GM21367 (cell line): ENCODE results near the gene NBPF1.
"Not testable (repeated sequence)": the region's sequence is repeated elsewhere in the genome, so short reads cannot be mapped to it uniquely, and the experiment has no call there.

Experiments
- ATAC-seq: cut with Tn5 transposase; IDR thresholded peaks from one replicate; pipeline ENCODE4 v1.9.1; 2021; ENCODE audit not compliant: unreplicated experiment

The NBPF1 gene

DNA sequence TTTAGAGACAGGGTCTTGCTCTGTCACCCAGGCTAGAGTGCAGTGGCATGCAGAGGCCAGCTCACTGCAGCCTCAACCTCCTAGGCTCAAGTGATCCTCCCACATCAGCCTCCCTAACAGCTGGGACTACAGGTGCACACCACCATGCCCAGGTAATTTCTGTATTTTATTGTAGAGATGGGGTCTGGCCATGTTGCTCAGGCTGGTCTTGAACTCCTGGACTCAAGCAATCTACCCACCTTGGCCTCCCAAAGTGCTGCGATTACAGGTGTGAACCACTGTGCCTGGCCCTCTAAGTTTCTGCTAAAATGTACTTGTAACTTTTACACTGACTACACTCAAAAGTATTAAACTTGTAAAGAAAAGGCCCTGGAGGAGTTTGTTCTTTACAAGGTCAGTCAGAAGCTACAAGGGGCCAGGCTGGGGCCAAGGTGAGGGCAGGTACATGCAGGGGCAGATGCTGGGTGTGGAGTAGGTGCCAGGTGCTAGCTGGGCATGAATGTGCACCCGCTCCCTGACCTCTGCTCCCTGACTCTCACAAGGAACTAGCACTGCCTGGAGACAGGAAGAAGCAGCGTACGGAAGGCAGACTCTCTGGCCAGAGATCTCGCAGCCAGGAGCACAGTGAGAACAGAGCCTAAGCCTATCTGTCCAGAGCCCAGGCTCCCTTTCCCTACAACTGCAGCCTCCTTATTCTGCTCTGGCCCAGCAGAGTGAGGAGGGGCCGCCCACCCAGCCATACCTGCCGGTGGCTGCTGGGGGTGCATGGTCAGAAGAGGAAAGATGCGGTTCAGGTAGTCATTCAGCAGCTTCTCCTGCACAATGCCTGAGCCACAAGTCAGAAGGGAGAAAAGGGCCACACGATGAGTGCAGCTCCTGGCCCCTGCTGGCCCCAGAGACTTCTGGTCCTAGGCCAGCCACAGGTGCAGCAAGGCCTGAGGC, 28.9 kb upstream of the NBPF1 start:
- not testable (repeated sequence) for ATAC-seq

DNA sequence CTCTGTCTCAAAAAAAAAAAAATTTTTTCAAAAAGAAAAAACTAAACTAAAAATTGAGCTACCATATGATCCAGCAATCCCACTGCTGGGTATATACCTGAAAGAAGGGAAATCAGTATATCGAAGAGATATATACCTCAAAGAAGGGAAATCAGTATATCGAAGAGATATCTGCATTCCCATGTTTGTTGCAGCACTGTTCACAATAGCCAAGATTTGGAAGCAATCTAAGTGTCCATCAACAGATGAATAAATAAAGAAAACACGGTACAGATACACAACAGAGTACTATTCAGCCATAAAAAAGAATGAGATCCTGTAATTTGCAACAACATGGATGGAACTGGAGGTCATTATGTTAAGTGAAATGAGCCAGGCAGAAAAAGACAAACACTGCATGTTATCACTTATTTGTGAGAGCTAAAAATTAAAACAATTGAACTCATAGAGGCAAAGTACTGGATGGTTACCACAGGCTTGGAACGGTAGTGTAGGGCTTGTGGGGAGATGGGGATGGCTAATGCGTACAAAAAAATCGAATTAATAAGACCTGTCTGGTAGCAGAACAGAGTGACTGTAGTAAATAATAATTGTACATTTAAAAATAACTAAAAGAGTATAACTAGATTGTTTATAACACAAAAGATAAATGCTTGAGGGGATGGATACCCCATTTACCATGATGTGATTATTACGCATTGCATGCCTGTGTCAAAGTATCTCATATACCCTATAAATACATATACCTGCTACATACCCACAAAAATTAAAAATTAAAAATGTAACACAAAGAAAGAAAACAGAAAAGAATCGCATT, 28.0 kb upstream of the NBPF1 start:
- not testable (repeated sequence) for ATAC-seq

DNA sequence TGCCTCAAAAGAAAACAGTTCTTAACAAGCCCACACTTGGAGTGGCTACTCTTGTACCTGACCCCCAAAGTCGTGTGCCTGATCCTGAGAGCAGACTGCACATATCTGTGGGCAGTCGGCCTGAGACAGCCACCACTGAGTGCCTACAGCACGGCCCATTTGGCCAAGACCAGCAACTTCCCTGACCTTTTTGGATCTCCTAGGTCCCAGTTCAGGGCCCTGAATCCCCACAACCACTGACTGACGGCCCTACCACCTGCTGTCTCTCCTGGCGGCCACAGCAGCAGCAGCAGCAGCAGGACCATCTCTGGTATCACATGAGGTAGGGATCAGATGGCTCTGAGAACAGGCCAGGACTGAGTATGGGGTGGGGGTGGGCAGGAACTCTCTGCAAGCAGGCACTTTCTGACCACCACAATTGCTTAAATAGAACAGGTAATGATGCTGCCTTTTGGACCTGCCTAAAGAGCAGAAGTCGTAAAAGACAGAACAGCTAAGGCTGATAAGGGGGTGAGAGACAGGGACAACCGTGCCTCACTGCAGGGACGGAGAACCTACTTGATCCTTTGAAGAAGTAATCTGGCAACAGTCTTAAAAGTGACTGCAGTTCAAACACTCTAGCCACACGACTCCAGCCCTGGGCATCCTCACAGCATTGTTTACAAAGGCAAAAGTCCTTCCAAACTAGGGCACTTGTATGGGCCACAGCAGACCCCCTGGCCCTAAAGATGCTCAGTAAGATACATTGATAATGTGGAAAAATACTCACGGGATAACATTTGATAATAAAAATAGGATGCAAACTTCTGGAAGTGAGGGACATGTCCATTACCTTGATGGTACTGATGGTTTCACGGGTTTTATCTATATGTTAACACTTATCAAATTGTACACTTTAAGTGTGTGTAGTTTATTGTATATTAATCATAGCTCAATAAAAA, 26.0 kb upstream of the NBPF1 start:
- not testable (repeated sequence) for ATAC-seq

DNA sequence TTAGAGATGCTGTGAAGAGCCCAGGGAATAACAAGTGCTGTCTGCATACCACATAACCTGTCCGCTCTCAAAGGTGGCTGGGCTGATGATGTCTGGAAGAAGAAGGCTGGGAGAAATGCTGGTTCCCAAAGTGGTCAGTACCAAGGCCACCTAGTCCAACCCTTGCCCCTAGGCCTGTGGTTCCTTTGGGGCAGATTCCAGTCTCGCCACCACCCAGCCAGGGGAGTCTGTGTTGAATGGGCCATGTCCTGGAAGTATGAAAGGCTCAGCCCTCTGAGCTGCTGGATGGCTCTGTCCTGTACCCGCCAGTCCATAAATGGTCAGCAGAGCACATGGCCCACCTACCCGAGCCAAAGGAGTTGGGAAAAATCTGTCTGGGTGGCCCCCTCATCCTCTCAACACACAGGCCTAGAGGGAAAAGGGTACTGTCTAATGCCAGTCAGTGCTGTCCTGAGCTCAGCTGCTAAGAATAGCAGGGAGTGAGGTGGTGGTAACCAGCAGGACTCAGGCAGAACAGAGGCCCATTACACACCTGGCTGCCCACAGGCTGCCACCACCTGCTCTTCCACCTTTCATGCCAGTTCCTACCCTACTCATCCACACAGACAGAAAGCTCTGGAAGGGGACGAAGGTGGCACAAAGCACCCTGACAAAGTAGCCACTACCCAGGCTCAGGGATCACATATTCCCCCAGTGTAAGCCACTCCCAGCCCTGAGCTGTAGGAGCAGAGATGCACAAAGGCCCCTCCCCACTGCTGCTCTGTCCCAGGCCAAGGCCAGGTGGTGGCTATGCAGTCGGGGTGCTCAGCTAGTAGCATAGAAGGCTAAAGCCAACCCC, 24.8 kb upstream of the NBPF1 start:
- not testable (repeated sequence) for ATAC-seq

DNA sequence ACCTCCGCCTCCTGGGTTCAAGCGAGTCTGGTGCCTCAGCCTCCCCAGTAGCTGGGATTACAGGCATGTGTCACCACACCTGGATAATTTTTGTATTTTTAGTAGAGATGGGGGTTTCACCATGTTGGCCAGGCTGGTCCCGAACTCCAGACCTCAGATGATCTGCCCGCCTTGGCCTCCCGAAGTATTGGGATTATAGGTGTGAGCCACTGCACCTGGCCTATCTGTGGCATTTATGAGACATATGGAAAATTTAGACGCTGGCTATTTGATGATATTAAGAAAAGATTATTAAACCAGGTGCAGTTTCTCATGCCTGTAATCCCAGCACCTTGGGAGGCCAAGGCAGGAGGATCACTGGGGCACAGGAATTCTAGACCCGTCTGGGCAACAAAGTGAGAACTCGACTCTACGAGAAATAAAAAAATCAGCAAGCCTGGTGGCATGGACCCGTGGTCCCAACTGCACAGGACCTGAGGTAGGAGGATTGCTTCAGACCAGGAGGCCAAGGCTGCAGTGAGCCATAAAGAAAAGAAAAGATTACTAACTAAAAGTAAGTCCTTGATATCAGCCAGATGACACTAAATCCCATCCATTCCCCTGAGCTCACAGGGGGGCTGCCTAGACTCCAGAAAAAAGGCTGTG, 23.3 kb upstream of the NBPF1 start:
- ATAC-seq = not testable (repeated sequence)

DNA sequence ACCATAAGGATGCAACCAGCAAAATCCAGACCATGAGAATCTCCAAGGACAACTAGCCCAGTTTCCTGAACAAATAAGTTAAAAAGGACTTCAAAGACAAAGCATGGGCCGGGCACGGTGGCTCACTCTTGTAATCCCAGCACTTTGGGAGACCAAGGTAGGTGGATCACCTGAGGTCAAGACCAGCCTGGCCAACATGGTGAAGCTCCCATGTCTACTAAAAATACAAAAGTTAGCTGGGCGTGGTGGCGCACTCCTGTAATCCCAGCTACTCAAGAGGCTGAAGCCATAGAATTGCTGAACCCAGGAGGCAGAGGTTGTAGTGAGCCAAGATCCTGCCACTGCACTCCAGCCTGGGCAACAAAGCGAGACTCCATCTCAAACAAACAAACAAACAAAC, 22.6 kb upstream of the NBPF1 start:
- not testable (repeated sequence) for ATAC-seq

DNA sequence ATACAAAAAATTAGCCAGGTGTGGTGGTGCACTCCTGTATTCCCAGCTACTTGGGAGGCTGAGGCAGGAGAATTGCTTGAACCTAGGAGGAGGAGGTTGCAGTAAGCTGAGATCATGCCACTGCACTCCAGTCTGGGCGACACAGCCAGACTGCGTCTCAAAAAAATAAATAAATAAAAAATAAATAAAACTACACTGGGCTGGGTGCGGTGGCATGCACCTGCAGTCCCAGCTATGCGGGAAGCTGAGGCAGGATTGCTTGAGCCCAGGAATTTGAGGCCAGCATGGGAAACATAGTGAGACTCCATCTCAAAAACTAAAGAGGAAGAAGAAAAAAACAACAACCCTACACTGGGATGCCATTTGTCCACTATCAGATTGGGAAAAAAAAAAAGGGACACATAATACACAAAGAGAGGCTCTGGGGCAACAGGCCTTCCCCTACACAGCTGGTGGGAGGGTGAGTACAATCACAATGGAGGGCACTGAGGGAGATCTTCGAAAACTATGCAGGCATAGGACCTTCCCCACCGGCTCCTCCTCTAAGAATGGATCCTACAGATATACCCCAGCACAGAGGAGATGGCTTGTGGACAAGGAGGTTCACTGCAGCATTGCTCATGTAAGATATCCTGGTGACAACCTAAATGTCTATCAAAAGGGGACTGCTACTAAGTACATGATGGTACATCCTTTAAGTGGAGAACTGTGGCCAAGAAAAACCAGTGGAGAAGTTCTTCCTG, 20.3 kb upstream of the NBPF1 start:
- ATAC-seq = not testable (repeated sequence)

DNA sequence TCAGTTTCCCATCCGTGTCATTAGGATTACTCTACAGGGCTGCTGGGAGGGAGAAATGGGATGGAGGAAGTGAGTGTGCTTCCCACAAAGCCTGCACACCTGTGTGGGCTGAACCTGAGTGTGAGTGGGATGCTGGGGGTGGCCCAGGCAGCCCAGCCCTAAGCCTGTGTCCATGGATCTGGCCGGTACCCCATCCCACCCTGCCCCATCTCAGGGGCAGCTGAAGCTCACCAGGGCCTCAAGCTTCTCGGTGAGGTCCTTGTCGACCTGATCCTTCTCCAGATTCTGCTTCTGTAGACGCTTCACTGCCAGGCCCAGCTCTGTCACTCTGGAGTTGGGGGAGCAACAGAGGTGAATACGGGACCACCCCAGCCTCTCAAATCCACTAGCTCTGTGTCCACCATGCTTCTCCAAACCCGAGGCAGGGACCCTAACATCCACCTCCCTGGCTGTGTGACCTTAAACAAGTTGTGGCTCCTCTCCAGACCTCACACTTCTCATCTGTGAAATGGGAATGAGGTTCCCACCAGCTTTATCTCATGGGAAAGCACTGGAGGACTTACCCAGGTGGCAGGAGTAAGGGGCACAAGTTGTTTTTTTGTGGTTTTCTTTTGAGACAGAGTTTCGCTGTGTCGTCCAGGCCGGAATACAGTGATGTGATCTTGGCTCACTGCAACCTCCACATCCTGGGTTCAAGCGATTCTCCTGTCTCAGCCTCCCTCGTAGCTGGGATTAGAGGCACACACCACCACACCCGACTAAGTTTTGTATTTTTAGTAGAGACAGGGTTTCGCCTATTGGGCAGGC, 18.9 kb upstream of the NBPF1 start:
- ATAC-seq = not testable (repeated sequence)

DNA sequence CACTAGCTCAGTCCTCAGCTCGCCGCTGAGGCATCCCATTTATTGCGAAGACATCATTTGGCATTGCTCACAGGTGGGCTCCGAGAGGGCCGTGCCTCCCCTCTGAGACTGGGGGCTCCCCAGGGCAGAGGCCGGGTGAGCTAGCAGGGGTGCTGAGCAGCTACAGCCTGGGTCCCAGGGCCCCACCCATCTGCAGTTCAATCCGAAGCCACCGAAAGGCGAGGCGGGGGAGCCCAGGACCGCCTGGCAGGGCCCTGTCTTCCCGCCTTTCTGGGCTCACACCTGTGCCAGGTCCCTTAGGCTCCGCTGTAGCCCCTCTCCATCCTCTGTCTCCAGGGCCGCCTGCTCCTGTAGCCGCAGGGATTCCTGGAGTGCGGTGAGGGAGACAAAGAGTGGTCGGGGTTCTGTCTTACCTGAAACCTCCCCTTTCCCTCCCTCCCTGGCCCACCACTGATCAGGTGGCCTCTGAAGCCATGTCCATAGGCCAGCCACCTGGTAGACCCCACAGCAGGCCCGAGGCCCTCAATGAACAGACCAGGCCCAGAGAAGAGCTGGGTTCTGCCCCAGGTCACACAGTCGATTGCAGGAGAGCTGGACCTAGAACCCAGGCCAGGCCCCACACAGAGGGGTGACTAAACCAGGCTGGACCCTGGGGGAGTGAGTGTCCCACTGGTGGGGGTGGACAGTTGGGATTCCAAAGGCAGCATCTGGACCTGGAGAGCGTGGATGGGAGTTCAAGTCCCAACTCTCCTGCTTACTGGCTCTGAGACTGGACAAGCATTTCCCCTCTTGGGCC, 18.1 kb upstream of the NBPF1 start:
- ATAC-seq = no peak

DNA sequence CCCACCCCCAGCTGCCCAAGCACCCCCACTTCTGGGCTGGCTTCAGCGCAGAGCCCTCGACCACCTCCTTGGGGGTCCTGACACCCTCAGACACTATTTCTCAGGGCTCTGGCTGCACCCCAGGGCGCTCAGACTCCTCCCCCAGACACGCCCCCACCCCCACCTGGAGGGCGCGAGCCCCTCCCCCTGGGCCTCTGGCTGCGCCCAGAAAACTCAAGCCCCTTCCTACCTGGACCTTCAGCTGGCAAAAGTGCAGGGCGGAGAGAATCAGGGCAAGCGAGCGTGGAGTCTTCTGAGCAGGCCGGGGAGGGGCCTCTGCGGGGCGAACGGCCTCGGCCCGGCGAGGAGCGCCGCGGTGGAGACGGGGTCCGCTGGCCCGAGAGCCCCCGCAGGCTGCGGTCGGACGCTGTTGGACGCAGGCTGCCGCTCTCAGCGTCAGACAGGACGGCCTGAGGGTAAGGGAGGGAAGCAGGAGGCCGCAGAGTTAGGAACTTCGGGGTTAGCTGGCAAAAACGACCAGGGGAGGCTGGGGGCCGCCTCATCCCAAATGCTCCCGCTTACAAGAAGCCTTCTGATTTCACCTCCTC, 17.4 kb upstream of the NBPF1 start:
- ATAC-seq = no peak

DNA sequence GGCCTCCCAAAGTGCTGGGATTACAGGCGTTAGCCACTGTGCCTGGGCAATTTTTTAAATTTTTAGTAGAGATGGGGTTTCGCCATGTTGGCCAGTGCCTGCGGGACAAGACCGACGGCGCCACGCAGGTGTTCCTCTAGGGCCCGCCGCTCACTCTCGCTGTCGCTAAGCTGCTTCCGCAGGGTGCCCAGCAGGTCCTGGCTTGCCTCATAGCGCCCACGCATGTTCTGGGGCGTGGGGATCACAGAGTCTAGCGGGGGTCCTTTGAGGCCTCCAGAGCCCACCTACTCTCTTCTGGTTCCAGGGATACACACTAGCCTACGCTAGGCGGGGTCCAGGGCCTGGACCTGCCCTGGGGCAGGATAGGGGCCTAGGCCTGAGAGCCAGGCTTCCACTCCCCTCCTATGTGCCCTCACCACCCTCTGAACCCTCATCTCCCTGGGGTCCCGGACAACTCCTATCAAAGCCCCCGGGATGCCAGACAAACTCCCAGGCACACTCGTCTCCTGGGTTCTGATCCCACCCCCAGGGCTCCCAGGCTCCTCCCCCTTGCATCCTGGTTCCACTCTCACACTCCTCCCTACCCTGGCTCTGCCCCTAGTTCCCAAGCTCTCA, 16.7 kb upstream of the NBPF1 start:
- not testable (repeated sequence) for ATAC-seq

DNA sequence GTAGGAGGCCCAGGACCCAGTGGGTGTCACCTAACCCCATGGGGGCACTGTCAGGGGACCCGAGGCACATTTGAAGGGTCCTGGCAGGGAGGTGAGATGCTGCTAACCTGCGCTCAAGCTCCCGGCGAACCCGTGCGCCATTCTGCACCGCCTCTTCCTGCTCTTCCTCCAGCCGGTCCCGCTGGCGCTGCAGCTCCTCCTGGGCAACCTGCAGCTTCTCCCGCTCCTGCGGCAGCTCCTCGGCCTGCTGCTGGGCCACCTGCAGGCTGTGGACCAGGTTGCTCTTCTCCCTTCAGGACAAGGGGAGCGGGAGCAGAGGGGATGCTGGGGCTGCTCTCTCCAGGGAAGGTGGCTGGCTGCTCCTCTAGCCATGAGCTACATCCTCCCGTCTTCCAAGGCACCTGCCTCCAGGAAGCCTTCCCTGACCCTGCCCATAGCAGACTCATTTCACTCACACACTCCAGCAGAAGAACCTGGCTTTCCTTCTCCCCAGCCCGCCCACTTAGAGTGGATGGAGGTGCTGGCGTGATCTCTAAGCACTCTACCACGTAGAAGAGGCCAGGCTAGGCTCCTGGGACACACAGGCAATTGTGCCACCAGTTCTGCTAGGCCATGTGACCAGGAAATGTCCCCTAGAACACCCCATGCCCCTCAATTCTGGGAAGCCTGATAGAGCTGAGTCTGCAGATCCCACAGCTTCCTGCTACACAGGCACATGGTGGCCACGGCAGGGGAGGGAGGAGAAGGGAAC, 15.2 kb upstream of the NBPF1 start:
- ATAC-seq = no peak

DNA sequence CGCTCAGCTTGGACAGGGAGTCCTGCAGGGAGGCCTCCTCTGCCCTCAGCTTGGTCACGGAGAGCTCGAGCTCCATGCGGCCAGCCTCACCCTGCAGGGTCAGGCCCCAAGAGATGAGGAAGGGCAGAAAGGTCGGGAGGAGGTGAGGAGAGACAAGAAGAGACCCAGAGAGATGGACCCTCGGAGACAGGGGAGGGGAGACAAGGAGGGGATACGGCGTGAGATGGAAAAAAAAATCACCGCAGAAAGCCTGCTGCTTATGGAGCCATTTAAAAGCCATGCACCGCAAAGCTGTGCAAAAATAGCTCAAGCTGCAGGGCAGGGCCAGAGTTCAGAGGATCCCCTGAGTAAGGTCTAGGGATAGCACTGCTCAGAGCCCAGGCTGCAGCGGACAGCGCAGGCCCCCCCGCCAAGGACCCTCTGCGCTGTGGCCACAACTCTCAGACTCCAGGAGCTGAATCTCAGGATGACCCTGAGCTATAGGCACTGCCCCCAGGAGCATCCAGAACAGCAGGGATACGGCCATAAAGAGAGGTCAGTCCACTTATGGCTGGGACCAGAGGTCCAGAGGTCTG, 13.1 kb upstream of the NBPF1 start:
- ATAC-seq = not testable (repeated sequence)

DNA sequence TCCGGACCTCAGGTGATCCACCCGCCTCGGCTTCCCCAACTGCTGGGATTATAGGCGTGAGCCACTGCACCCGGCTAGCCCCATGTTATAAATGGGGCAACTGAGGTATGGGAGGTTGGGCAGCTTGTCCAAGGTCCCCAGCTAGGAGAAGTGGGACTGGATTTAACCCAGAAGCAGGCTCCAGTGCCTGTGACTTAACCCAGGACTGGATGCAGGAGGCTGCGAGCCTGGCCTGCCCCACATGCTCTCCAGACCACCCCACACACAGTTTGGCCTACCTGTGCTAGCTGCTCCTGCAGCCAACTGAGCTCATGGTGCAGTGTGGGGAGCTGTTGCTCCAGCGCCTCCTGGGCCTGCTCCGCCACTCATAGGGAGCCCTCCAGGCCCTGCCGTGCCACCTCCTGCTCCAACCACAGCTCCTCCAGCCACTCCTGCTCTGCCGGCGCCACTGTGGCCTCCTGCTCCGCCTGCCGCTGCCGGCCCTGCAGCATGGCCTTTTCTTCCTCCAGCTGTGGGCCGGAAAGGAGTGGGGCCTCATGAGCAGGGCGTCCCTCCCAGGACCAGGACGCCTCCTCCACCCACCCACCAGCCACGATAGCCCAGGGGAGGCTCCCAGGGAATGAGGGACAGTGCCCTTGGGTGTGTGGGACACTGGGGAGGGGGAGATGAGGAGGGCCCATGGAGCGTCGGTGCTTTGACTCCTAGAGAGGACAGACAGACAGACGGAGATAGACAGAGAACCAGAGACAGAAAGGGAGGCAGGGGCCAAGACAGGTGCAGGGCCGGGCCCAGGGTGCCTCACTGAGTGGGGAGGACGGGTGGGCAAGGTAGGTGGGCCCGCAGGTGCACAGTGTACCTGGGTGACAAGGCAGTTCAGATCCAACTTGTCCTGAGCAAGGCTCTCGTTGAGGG, 12.4 kb upstream of the NBPF1 start:
- no peak for ATAC-seq
